GM03348 (cell line): ENCODE results near the gene RTN4RL2.

Source experiments
- DNase-seq: peaks from one replicate; pipeline ENCODE4 v3.0.0; 2012; ENCODE audit warnings: low spot score

Gene RTN4RL2

GRCh38 chr11:57462597-57462996 is 2.3 kb downstream of the RTN4RL2 start:
- no peak for DNase-seq

GRCh38 chr11:57463671-57464538 is 3.6 kb downstream of the RTN4RL2 start:
- DNase-seq, result no peak

GRCh38 chr11:57464539-57465181 is 4.3 kb downstream of the RTN4RL2 start:
- no peak for DNase-seq

- DNase-seq, result no peak
Observed at GRCh38 chr11:57466680-57467079, 6.4 kb downstream of the RTN4RL2 start.

GRCh38 chr11:57467508-57468157 is 7.3 kb downstream of the RTN4RL2 start:
- DNase-seq, result no peak

- no peak for DNase-seq
Observed at GRCh38 chr11:57468276-57468675, 7.9 kb downstream of the RTN4RL2 start.

- DNase-seq, result no peak
Observed at GRCh38 chr11:57469268-57469667, 8.9 kb downstream of the RTN4RL2 start.

- no peak for DNase-seq
Observed at GRCh38 chr11:57471496-57471895, 11.2 kb downstream of the RTN4RL2 start.

- no peak for DNase-seq
Observed at GRCh38 chr11:57473285-57473841, 13.0 kb downstream of the RTN4RL2 start.

GRCh38 chr11:57474017-57474802 is 13.9 kb downstream of the RTN4RL2 start:
- no peak for DNase-seq

GRCh38 chr11:57474803-57475115 is 14.4 kb downstream of the RTN4RL2 start:
- no peak for DNase-seq

- DNase-seq, result no peak
Observed at GRCh38 chr11:57475191-57475590, 14.9 kb downstream of the RTN4RL2 start.

- DNase-seq, result no peak
Observed at GRCh38 chr11:57475671-57476046, 15.3 kb downstream of the RTN4RL2 start.

GRCh38 chr11:57476047-57476756 is 15.9 kb downstream of the RTN4RL2 start:
- DNase-seq, result no peak

GRCh38 chr11:57476757-57477506 is 16.6 kb downstream of the RTN4RL2 start:
- peak; percentile 29 for DNase-seq

GRCh38 chr11:57477507-57478189 is 17.3 kb downstream of the RTN4RL2 start:
- no peak for DNase-seq

- DNase-seq, result no peak
Observed at GRCh38 chr11:57479021-57479663, 18.8 kb downstream of the RTN4RL2 start.

- no peak for DNase-seq
Observed at GRCh38 chr11:57479911-57480310, 19.6 kb downstream of the RTN4RL2 start.

GRCh38 chr11:57480409-57481137 is 20.2 kb downstream of the RTN4RL2 start:
- DNase-seq, result peak; percentile 72
